A673 (cell line): ENCODE results near the gene ADGRL3. TPM values are rescaled to one million over a fixed set of nuclear protein-coding genes. Genes with fewer than 3 reads are reported as not detected.
"Not testable (repeated sequence)": the region's sequence is repeated elsewhere in the genome, so short reads cannot be mapped to it uniquely, and the experiment has no call there.

Source experiments
- BruUV-seq: library from RNA; stranded (reverse); fragments of 400-500 nt; replicated peaks from 2 replicates; lab custom pipeline; 2021; lab: Mats Ljungman, UMichigan
- CTCF ChIA-PET: fragments of 300-600 bp; sonication (Branson Sonifier 250); formaldehyde crosslinking; loops from one replicate; lab custom pipeline; 2022; ENCODE audit warnings: antibody characterized with exemption; lab: Charles Lee
- POLR2A ChIA-PET: fragments of 300-600 bp; sonication (Branson Sonifier 250); formaldehyde crosslinking; loops from one replicate; lab custom pipeline; 2022; ENCODE audit warnings: antibody characterized with exemption; ENCODE audit not compliant: low non-redundant PET; lab: Charles Lee
- DNase-seq: peaks from one replicate; pipeline ENCODE4 v3.0.0-alpha.2; 2015; ENCODE audit warnings: low spot score
- H3K27ac ChIP-seq: fragments of 200-600 bp; sonication (generic); 2 replicates; pipeline ENCODE4 v1.5.1; 2016; ENCODE audit warnings: mixed run types, low read depth, mild to moderate bottlenecking, mixed read lengths, antibody characterized with exemption, low read length; ENCODE audit not compliant: poor library complexity, severe bottlenecking
- H3K27me3 ChIP-seq: fragments of 200-600 bp; sonication (generic); replicated peaks from 2 replicates; pipeline ENCODE4 v1.6.1; 2017; ENCODE audit warnings: mixed run types, low read depth, mild to moderate bottlenecking, mixed read lengths, antibody characterized with exemption, low read length; ENCODE audit not compliant: insufficient read depth, poor library complexity
- H3K36me3 ChIP-seq: fragments of 200-600 bp; sonication (generic); 2 replicates; pipeline ENCODE4 v1.6.1; 2016; ENCODE audit warnings: mixed run types, mild to moderate bottlenecking, mixed read lengths, antibody characterized with exemption, low read length; ENCODE audit not compliant: insufficient read depth, poor library complexity, severe bottlenecking
- H3K4me1 ChIP-seq: fragments of 200-600 bp; sonication (generic); 2 replicates; pipeline ENCODE4 v1.6.1; 2017; ENCODE audit warnings: mixed run types, mild to moderate bottlenecking, mixed read lengths, antibody characterized with exemption, low read length; ENCODE audit not compliant: insufficient read depth, poor library complexity, severe bottlenecking
- H3K4me3 ChIP-seq: fragments of 200-600 bp; sonication (generic); 2 replicates; pipeline ENCODE4 v1.5.1; 2016; ENCODE audit warnings: low read depth, mixed run types, mild to moderate bottlenecking, mixed read lengths, low read length; ENCODE audit not compliant: poor library complexity, severe bottlenecking
- H3K9me3 ChIP-seq: fragments of 200-600 bp; sonication (generic); 2 replicates; pipeline ENCODE4 v1.6.1; 2016; ENCODE audit warnings: mixed run types, low read depth, mild to moderate bottlenecking, mixed read lengths, antibody characterized with exemption, low read length; ENCODE audit not compliant: poor library complexity, severe bottlenecking
- EZH2 ChIP-seq: fragments of 200-600 bp; sonication (generic); IDR thresholded peaks from 2 replicates; pipeline ENCODE4 v1.6.1; 2017; ENCODE audit warnings: borderline replicate concordance, low read depth, mild to moderate bottlenecking, mixed read lengths, antibody characterized with exemption, low read length; ENCODE audit not compliant: poor library complexity, severe bottlenecking
- intact Hi-C: fragments of 100-400 bp; cut with micrococcal nuclease; formaldehyde crosslinking; loops from one replicate; pipeline ENCODE4 v1.10.0; 2022; ENCODE audit not compliant: unreplicated experiment
- total RNA-seq: library from RNA; stranded (reverse); gene quantifications from 2 replicates; pipeline ENCODE4 v1.2.3, GENCODE V29; 2021
- TF ChIP-seq, protein P1 (sequence below): fragments of 300-800, 200-600 bp; sonication (generic); conservative IDR thresholded peaks from 2 replicates; pipeline ENCODE4 v1.5.1; 2017; ENCODE audit warnings: low read depth, mild to moderate bottlenecking, antibody characterized with exemption, low read length, moderate library complexity, mixed read lengths

ADGRL3 gene
- total RNA-seq, 1 experiment from 2014 or later: not detected

- H3K36me3 ChIP-seq: no peaks in the 10 kb centered on the region
- TF ChIP-seq, protein P1, sequence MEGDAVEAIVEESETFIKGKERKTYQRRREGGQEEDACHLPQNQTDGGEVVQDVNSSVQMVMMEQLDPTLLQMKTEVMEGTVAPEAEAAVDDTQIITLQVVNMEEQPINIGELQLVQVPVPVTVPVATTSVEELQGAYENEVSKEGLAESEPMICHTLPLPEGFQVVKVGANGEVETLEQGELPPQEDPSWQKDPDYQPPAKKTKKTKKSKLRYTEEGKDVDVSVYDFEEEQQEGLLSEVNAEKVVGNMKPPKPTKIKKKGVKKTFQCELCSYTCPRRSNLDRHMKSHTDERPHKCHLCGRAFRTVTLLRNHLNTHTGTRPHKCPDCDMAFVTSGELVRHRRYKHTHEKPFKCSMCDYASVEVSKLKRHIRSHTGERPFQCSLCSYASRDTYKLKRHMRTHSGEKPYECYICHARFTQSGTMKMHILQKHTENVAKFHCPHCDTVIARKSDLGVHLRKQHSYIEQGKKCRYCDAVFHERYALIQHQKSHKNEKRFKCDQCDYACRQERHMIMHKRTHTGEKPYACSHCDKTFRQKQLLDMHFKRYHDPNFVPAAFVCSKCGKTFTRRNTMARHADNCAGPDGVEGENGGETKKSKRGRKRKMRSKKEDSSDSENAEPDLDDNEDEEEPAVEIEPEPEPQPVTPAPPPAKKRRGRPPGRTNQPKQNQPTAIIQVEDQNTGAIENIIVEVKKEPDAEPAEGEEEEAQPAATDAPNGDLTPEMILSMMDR: no peak
- no peak for TF ChIP-seq EZH2
- no peak overlapping the region for H3K4me3 ChIP-seq
- BruUV-seq: no TSS peak
- ChIA-PET CTCF (no interaction called here), POLR2A (no interaction called here)
- no peaks in the 10 kb centered on the region for H3K27me3 ChIP-seq
- DNase-seq: no peak
- H3K27ac ChIP-seq: no peak overlapping the region
- H3K9me3 ChIP-seq: no peaks in the 10 kb centered on the region
- intact Hi-C loops: no loop called here
- H3K4me1 ChIP-seq: no peaks in the 10 kb centered on the region
Measured at GRCh38 chr4:61356696-61357095, 156.6 kb downstream of the ADGRL3 start.

DNA sequence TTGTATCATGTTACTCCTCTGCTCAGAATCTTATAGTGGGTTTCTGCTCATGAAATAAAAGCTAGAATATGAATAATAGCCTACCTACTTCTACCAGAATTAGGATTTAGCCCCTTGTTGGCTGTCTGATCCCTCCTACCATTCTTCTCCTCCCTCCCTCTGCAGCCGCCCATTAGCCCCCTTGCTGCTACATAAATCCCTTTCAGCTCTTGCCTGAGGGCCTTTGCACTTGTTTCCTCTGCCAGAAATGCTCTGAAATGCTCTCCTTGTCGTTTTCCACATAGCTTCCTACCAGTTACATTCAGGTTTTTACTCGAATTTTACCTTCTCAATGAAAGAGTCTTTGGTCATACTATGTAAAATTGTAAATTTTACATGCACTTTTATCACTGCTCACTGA lies 159.2 kb downstream of the ADGRL3 start:
- BruUV-seq: no TSS peak
- TF ChIP-seq, protein P1: no peak
- TF ChIP-seq EZH2: no peak
- DNase-seq: no peak
- ChIA-PET CTCF (no interaction called here), POLR2A (no interaction called here)
- no peaks in the 10 kb centered on the region for H3K9me3 ChIP-seq
- H3K4me1 ChIP-seq: no peaks in the 10 kb centered on the region
- intact Hi-C loops: no loop called here
- H3K36me3 ChIP-seq: no peaks in the 10 kb centered on the region
- H3K27ac ChIP-seq: no peak overlapping the region
- no peak overlapping the region for H3K4me3 ChIP-seq
- H3K27me3 ChIP-seq: no peaks in the 10 kb centered on the region

DNA sequence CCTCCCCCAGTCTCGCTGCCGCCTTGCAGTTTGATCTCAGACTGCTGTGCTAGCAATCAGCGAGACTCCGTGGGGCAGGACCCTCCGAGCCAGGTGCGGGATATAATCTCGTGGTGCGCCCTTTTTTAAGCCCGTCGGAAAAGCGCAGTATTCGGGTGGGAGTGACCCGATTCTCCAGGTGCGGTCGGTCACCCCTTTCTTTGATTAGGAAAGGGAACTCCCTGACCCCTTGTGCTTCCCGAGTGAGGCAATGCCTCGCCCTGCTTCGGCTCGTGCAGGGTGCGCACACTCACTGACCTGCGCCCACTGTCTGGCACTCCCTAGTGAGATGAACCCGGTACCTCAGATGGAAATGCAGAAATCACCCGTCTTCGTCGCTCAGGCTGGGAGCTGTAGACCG lies 172.7 kb downstream of the ADGRL3 start:
- H3K4me1 ChIP-seq, H3K9me3 ChIP-seq, H3K27me3 ChIP-seq, DNase-seq, H3K36me3 ChIP-seq, CTCF ChIA-PET, H3K4me3 ChIP-seq, POLR2A ChIA-PET, H3K27ac ChIP-seq, BruUV-seq, intact Hi-C loops: not testable (repeated sequence)

DNA sequence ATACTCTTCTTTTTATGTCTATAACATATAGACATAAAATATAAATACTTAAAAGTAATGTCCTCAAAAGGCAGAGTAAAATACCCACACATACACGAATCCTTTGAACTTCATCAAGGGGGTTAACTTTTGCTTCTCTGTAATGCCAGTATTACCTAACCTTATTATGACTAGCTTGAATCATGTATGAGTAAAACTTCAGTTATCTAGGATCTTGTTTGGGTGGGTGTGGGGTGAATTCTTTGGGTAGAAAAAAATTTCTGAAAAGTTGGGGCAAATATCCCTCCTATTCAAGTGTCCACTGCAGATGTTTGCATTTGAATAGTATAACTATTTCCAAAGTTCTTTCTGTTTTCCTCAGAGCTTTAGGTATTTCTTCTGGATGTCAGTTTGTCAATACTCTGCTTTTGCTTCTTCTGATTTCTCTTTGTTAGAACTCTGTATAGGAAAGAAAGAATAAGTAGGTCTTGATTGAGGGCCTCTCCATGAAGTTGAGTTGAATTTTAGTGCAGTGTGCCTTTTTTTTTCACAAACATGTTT lies 173.8 kb downstream of the ADGRL3 start:
- no peak for DNase-seq
- Histone ChIP-seq H3K27ac (no peak overlapping the region), H3K27me3 (no peaks in the 10 kb centered on the region), H3K9me3 (no peaks in the 10 kb centered on the region), H3K4me1 (no peaks in the 10 kb centered on the region), H3K36me3 (no peaks in the 10 kb centered on the region), H3K4me3 (no peak overlapping the region)
- intact Hi-C loops: no loop called here
- CTCF ChIA-PET: no interaction called here
- no TSS peak for BruUV-seq
- POLR2A ChIA-PET: no interaction called here
- TF ChIP-seq, protein P1: no peak
- no peak for TF ChIP-seq EZH2
